Smooth muscle cell (in vitro differentiated cells): ENCODE data around the gene ZSCAN20. TPM values are rescaled to one million over a fixed set of nuclear protein-coding genes. Genes with fewer than 3 reads are reported as not detected.

ENCODE experiments used
- DNase-seq: peaks from one replicate; lab custom pipeline; 2025; ENCODE audit not compliant: unreplicated experiment; lab: John Stamatoyannopoulos, UW
- H2AFZ ChIP-seq: fragments of 200-600 bp; sonication (generic); 2 replicates; pipeline ENCODE4 v1.6.0; 2016; ENCODE audit warnings: antibody characterized with exemption, low read depth, mild to moderate bottlenecking
- H3F3A ChIP-seq: fragments of 200-600 bp; sonication (generic); 2 replicates; pipeline ENCODE4 v1.6.0; 2017; ENCODE audit warnings: antibody characterized with exemption, low read depth
- H3K27ac ChIP-seq: fragments of 200-600 bp; sonication (generic); 2 replicates; pipeline ENCODE4 v1.5.1; 2016; ENCODE audit warnings: low read depth, mild to moderate bottlenecking
- H3K27me3 ChIP-seq: fragments of 200-600 bp; sonication (generic); 2 replicates; pipeline ENCODE4 v1.6.1; 2016; ENCODE audit warnings: low read depth, mild to moderate bottlenecking
- H3K36me3 ChIP-seq: fragments of 200-600 bp; sonication (generic); 2 replicates; pipeline ENCODE4 v1.5.1; 2016; ENCODE audit warnings: low read depth
- H3K4me1 ChIP-seq: fragments of 200-600 bp; sonication (generic); 2 replicates; pipeline ENCODE4 v1.5.1; 2016; ENCODE audit warnings: low read depth
- H3K4me2 ChIP-seq: fragments of 200-600 bp; sonication (generic); 2 replicates; pipeline ENCODE4 v1.6.0; 2016; ENCODE audit warnings: mild to moderate bottlenecking
- H3K4me3 ChIP-seq: fragments of 200-600 bp; sonication (generic); 2 replicates; pipeline ENCODE4 v1.5.1; 2016; ENCODE audit warnings: mild to moderate bottlenecking
- H3K79me2 ChIP-seq: fragments of 200-600 bp; sonication (generic); 2 replicates; pipeline ENCODE4 v1.6.0; 2016; ENCODE audit warnings: low read depth, mild to moderate bottlenecking
- H3K9ac ChIP-seq: fragments of 200-600 bp; sonication (generic); 2 replicates; pipeline ENCODE4 v1.6.0; 2016; ENCODE audit warnings: low read depth
- H3K9me3 ChIP-seq: fragments of 200-600 bp; sonication (generic); replicated peaks from 2 replicates; pipeline ENCODE4 v1.5.1; 2016; ENCODE audit warnings: low read depth
- H4K20me1 ChIP-seq: fragments of 200-600 bp; sonication (generic); 2 replicates; pipeline ENCODE4 v1.6.0; 2016; ENCODE audit warnings: low read depth
- WGBS: methylation state at CpG from one replicate; pipeline ENCODE4 v1.1.7; 2016; ENCODE audit warnings: low lambda C conversion rate; 5-methylcytosine and 5-hydroxymethylcytosine counted together
- polyA plus RNA-seq: library from polyadenylated mRNA; unstranded; fragments of >200 nt; fragmentation: Nextera tagmentation; extraction: Ambion mirVana; gene quantifications from 2 replicates; pipeline ENCODE4 v1.2.1, GENCODE V29; 2016
- total RNA-seq: library from RNA; depleted of rRNA; stranded (reverse); fragments of >200 nt; gene quantifications from 2 replicates; pipeline ENCODE4 v1.2.3, GENCODE V29; 2014
- TF ChIP-seq, protein P1 (sequence below): fragments of 200-600 bp; sonication (generic); IDR thresholded peaks from 2 replicates; pipeline ENCODE4 v1.5.1; 2017; ENCODE audit warnings: borderline replicate concordance, mild to moderate bottlenecking, antibody characterized with exemption; ENCODE audit not compliant: insufficient read depth, poor library complexity, severe bottlenecking

The ZSCAN20 gene
- total and polyA plus RNA-seq, 2 experiments from 2014 or later = 2.3 to 3.8 TPM

- no peak overlapping the region for H3K9ac ChIP-seq
- no peaks in the 10 kb centered on the region for H4K20me1 ChIP-seq
- no peak overlapping the region for H3K27ac ChIP-seq
- H2AFZ ChIP-seq = no peak overlapping the region
- TF ChIP-seq, protein P1, sequence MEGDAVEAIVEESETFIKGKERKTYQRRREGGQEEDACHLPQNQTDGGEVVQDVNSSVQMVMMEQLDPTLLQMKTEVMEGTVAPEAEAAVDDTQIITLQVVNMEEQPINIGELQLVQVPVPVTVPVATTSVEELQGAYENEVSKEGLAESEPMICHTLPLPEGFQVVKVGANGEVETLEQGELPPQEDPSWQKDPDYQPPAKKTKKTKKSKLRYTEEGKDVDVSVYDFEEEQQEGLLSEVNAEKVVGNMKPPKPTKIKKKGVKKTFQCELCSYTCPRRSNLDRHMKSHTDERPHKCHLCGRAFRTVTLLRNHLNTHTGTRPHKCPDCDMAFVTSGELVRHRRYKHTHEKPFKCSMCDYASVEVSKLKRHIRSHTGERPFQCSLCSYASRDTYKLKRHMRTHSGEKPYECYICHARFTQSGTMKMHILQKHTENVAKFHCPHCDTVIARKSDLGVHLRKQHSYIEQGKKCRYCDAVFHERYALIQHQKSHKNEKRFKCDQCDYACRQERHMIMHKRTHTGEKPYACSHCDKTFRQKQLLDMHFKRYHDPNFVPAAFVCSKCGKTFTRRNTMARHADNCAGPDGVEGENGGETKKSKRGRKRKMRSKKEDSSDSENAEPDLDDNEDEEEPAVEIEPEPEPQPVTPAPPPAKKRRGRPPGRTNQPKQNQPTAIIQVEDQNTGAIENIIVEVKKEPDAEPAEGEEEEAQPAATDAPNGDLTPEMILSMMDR = no peak
- H3K4me1 ChIP-seq = no peaks in the 10 kb centered on the region
- no peaks in the 10 kb centered on the region for H3F3A ChIP-seq
- no peak overlapping the region for H3K4me3 ChIP-seq
- no peaks in the 10 kb centered on the region for H3K9me3 ChIP-seq
- WGBS = 80% methylated on average over 8 of the region's 8 CpGs
- H3K27me3 ChIP-seq = no peaks in the 10 kb centered on the region
- H3K36me3 ChIP-seq = no peaks in the 10 kb centered on the region
- H3K4me2 ChIP-seq = no peak overlapping the region
- no peaks in the 10 kb centered on the region for H3K79me2 ChIP-seq
- DNase-seq = no peak
Measured at GRCh38 chr1:33516891-33517567, 44.6 kb downstream of the ZSCAN20 start.

DNA sequence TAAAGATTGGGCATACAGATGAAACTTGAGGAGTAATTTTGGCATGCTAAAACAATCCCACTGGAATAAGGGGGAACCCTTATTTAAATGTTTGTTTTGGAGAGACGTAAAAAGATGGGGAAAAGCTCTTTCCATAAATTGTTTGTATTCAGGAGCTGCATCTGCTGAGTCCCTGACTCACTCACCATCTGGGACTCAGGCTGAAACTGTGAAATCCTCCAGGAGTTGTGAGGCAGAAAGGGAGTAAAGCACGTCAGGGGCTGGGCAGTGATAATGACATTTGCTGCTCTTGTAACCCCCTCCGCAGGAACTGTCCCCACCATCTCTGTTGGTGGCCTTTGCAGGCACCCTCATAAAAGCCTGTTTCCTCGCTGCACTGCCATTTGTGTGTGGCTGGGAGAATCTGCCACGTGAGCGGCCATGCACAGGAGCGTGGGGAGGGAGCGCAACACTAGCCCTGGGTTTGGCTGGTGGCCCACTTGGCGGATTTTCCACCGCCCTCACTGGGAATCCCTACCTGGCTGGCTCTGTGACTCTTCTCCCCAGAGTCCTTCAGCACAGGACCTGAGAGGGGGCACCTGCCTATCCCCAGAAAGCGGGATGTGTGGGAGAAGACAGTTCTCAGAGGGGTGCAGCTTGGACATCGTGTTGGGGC is 45.3 kb downstream of the ZSCAN20 start:
- Histone ChIP-seq H3K9ac (no peak overlapping the region), H2AFZ (no peak overlapping the region), H3K4me1 (no peaks in the 10 kb centered on the region), H4K20me1 (no peaks in the 10 kb centered on the region), H3K36me3 (no peaks in the 10 kb centered on the region), H3F3A (no peaks in the 10 kb centered on the region), H3K79me2 (no peaks in the 10 kb centered on the region), H3K27me3 (no peaks in the 10 kb centered on the region), H3K4me2 (no peak overlapping the region), H3K4me3 (no peak overlapping the region), H3K9me3 (no peaks in the 10 kb centered on the region), H3K27ac (no peak overlapping the region)
- 71% methylated on average over 12 of the region's 12 CpGs for WGBS
- TF ChIP-seq, protein P1 = no peak
- no peak for DNase-seq

DNA sequence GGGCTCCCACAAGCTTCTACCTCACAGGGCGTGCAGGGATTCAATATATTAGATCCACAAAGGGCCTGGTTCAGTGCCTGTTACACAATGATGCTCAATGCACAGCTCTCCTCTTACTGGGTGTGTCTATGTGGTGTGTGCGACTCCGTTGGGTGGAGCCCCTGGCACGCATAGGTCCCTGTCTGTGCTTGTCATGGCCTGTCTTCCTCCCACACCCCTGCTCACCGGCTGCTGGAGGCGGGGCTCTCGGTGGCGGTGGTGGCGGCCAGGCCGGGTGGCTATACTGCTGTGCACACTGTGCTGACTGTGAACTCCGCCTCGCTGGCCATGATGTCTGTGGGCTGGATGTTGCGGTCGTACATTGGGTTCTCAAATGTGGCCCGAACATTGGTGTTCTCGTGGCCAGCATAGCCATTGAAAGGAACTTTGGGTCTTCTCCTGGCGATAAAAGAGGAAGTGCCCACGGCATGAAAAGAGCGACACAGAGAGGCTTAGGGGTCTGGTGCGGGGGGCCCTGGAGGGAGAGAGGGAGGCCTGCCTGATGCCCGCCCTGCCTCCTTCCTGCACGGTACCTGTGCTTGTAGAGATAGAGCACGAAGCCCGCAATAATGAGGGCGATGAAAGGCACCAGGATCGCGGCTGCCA is 46.9 kb downstream of the ZSCAN20 start:
- WGBS = 91% methylated on average over 27 of the region's 27 CpGs
- H3K36me3 ChIP-seq = no peaks in the 10 kb centered on the region
- no peak overlapping the region for H3K9ac ChIP-seq
- H3K27me3 ChIP-seq = no peaks in the 10 kb centered on the region
- DNase-seq = no peak
- TF ChIP-seq, protein P1 = no peak
- H4K20me1 ChIP-seq = no peaks in the 10 kb centered on the region
- H3K4me3 ChIP-seq = no peak overlapping the region
- H3K4me1 ChIP-seq = no peaks in the 10 kb centered on the region
- H3K79me2 ChIP-seq = no peaks in the 10 kb centered on the region
- no peak overlapping the region for H2AFZ ChIP-seq
- H3K27ac ChIP-seq = no peak overlapping the region
- no peaks in the 10 kb centered on the region for H3F3A ChIP-seq
- no peak overlapping the region for H3K4me2 ChIP-seq
- H3K9me3 ChIP-seq = no peaks in the 10 kb centered on the region
